A549 (cell line): ENCODE measurements around the gene PRKCSH. TPM values are rescaled to one million over a fixed set of nuclear protein-coding genes. Genes with fewer than 3 reads are reported as not detected.

ENCODE experiments used
- ATAC-seq, 2 experiments: fragments of 200-7000 bp in 1 of 2; fragments of >200 bp in 1 of 2; cut with Nextera tagmentation in 1 of 2; cut with Tn5 transposase in 1 of 2; 3 replicates each; pipeline versions ENCODE4 v1.8.0 to v1.9.1; 2018 to 2020; ENCODE audit warnings: mild to moderate bottlenecking in 1 of 2, moderate library complexity in 1 of 2
- CTCF ChIA-PET: fragments of 300-600 bp; sonication (Branson Sonifier 250); formaldehyde crosslinking; extraction: SDS; loops from one replicate; lab custom pipeline; 2021; ENCODE audit warnings: antibody characterized with exemption, inconsistent platforms; lab: Yijun Ruan, JAX
- POLR2A ChIA-PET: fragments of 350-600 bp; formaldehyde crosslinking; extraction: SDS; loops from one replicate; lab custom pipeline; 2021; ENCODE audit warnings: antibody characterized with exemption, inconsistent platforms; lab: Yijun Ruan, JAX
- DNase-seq, 2 experiments: peaks; one replicate each; pipeline versions ENCODE4 v3.0.0 to v3.0.0-alpha.2; 2011 to 2016; ENCODE audit warnings: low read depth in 1 of 2, low spot score in 1 of 2
- FAIRE-seq: peaks from 2 replicates; lab custom pipeline; 2011; peaks lifted over from hg19 to GRCh38; lab: Jason Lieb, UNC
- H3K27ac ChIP-seq, 2 experiments: fragments of >200 bp; sonication (Bioruptor Twin); formaldehyde crosslinking; 3 replicates each; pipeline ENCODE4 v1.5.1; 2016 to 2017
- H3K4me1 ChIP-seq: fragments of >200 bp; sonication (Bioruptor Twin); formaldehyde crosslinking; 3 replicates; pipeline ENCODE4 v1.6.1; 2016
- H3K4me2 ChIP-seq: fragments of >200 bp; sonication (Bioruptor Twin); formaldehyde crosslinking; 3 replicates; pipeline ENCODE4 v1.6.1; 2016
- H3K4me3 ChIP-seq: fragments of >200 bp; sonication (Bioruptor Twin); formaldehyde crosslinking; 3 replicates; pipeline ENCODE4 v1.5.1; 2016
- H3K9me3 ChIP-seq: fragments of >200 bp; sonication (Bioruptor Twin); formaldehyde crosslinking; 3 replicates; pipeline ENCODE4 v1.6.1; 2016
- BCL3 ChIP-seq: fragments of >200 bp; sonication (Bioruptor Twin); formaldehyde crosslinking; IDR thresholded peaks from 3 replicates; pipeline ENCODE4 v1.6.1; 2016
- BHLHE40 ChIP-seq: IDR thresholded peaks from 2 replicates; pipeline ENCODE4 v1.6.1; 2012; ENCODE audit warnings: low read depth, low read length, inconsistent platforms
- CEBPB ChIP-seq, 2 experiments: fragments of >200 bp in 1 of 2; sonication (Bioruptor Twin) in 1 of 2; formaldehyde crosslinking in 1 of 2; IDR thresholded peaks; 2 replicates each; pipeline ENCODE4 v1.6.1; 2012 to 2016
- EHF ChIP-seq: fragments of 250-450 bp; sonication (Bioruptor Pico); IDR thresholded peaks from 2 replicates; pipeline ENCODE4 v1.5.0; 2020; ENCODE audit warnings: mild to moderate bottlenecking
- EP300 ChIP-seq, 2 experiments: fragments of >200 bp; sonication (Bioruptor Twin); formaldehyde crosslinking; IDR thresholded peaks; 2 replicates in 1 of 2; 3 replicates in 1 of 2; pipeline ENCODE4 v1.6.1; 2016 to 2017
- ESRRA ChIP-seq: fragments of 150-350 bp; IDR thresholded peaks from 2 replicates; pipeline ENCODE4 v1.6.1; 2014; ENCODE audit warnings: mild to moderate bottlenecking, low read length, borderline replicate concordance
- FOSB ChIP-seq: fragments of 250-450 bp; sonication (Bioruptor Pico); IDR thresholded peaks from 2 replicates; pipeline ENCODE4 v1.5.0; 2020; ENCODE audit warnings: mild to moderate bottlenecking, moderate library complexity
- GATA3 ChIP-seq: IDR thresholded peaks from 2 replicates; pipeline ENCODE4 v1.6.1; 2012; ENCODE audit warnings: borderline replicate concordance
- HEYL ChIP-seq: fragments of 250-450 bp; sonication (Bioruptor Pico); IDR thresholded peaks from 2 replicates; pipeline ENCODE4 v1.8.0; 2021; ENCODE audit warnings: mild to moderate bottlenecking, moderate library complexity
- HMGXB4 ChIP-seq: fragments of 250-450 bp; sonication (Bioruptor Pico); IDR thresholded peaks from 2 replicates; pipeline ENCODE4 v1.5.0; 2021; ENCODE audit warnings: mild to moderate bottlenecking, moderate library complexity, borderline replicate concordance
- HOXA7 ChIP-seq: fragments of 250-450 bp; sonication (Bioruptor Pico); IDR thresholded peaks from 2 replicates; pipeline ENCODE4 v1.5.0; 2020; ENCODE audit warnings: mild to moderate bottlenecking, moderate library complexity
- JUNB ChIP-seq: fragments of >200 bp; sonication (Bioruptor Twin); formaldehyde crosslinking; IDR thresholded peaks from 2 replicates; pipeline ENCODE4 v1.6.1; 2016
- MAX ChIP-seq: IDR thresholded peaks from 2 replicates; pipeline ENCODE4 v1.6.1; 2012
- PBX3 ChIP-seq: IDR thresholded peaks from 2 replicates; pipeline ENCODE4 v1.6.1; 2012
- SREBF2 ChIP-seq: fragments of 450-650 bp; IDR thresholded peaks from 2 replicates; pipeline ENCODE4 v1.6.1; 2014; ENCODE audit warnings: mild to moderate bottlenecking, moderate library complexity
- ZC3H11A ChIP-seq: fragments of 450-650 bp; IDR thresholded peaks from 2 replicates; pipeline ENCODE4 v1.6.1; 2014; ENCODE audit warnings: antibody characterized with exemption, mild to moderate bottlenecking
- WGBS: methylation state at CpG from one replicate; pipeline ENCODE4 v1.1.6; 2017; ENCODE audit errors: missing lambda C conversion rate; 5-methylcytosine and 5-hydroxymethylcytosine counted together
- polyA plus RNA-seq, 4 experiments: library from polyadenylated mRNA; depleted of rRNA in 3 of 4; stranded (reverse); fragments of >200 nt; fragmentation: RNase III in 1 of 4; extraction: RNeasy Plus Mini Kit Qiagen cat#74134 plus additional on column Dnase treatment in 1 of 4; gene quantifications; 2 replicates in 3 of 4; 3 replicates in 1 of 4; pipeline ENCODE4 v1.2.3, GENCODE V29; 2011 to 2017
- TF ChIP-seq, protein P1 (sequence below): fragments of 250-450 bp; sonication (Bioruptor Pico); IDR thresholded peaks from 2 replicates; pipeline ENCODE4 v1.5.0; 2020; ENCODE audit warnings: low read depth, mild to moderate bottlenecking, moderate library complexity

PRKCSH gene
- polyA plus RNA-seq, 2 of the 4 experiments (the other 2 are of a cell fraction): 75.0 to 215 TPM

- H3K4me3 ChIP-seq: no peak overlapping the region
- DNase-seq (no peak), ATAC-seq (no peak), FAIRE-seq (no peak)
- ChIA-PET CTCF (interaction anchor here (0.5 to 3.6 kb wide), 48 partner anchors 7 to 533 kb away, joined by 3 to 50 read pairs (median 4); partner anchors contain the start of genes EPOR, SWSAP1 and TSPAN16), POLR2A (no interaction called here)
- no peak for TF ChIP-seq SREBF2
- no peak for TF ChIP-seq CEBPB (IDR thresholded peaks at IDR 0.05)
- H3K9me3 ChIP-seq: no peaks in the 10 kb centered on the region
- H3K4me2 ChIP-seq: no peak overlapping the region
- WGBS: 85% methylated on average over 13 of the region's 57 CpGs
- no peak overlapping the region for H3K27ac ChIP-seq
- 0 out of 3 replicates have a peak, but pooled peaks cover 3% of the 10 kb centered on the region for H3K4me1 ChIP-seq
Measured at GRCh38 chr19:11483366-11484111, 48.1 kb downstream of the PRKCSH start.

GRCh38 chr19:11485245-11485837 is 49.9 kb downstream of the PRKCSH start:
- FAIRE-seq: no peak
- H3K27ac ChIP-seq: no peak overlapping the region
- POLR2A ChIA-PET: no interaction called here

More at GRCh38 chr19:11485245-11485837, 49.9 kb downstream of the PRKCSH start:
- ATAC-seq (no peak), DNase-seq (no peak)
- H3K4me3 ChIP-seq: no peak overlapping the region
- 93% methylated on average over 6 of the region's 13 CpGs for WGBS
- CTCF ChIA-PET: interaction anchor here (0.5 to 4.1 kb wide), 6 partner anchors 11 to 270 kb away, joined by 3 to 16 read pairs (median 3); partner anchors contain the start of genes ECSIT and SWSAP1
- no peaks in the 10 kb centered on the region for H3K9me3 ChIP-seq
- H3K4me1 ChIP-seq: 0 out of 3 replicates have a peak, but pooled peaks cover 3% of the 10 kb centered on the region
- TF ChIP-seq FOSB (CRISPR knock-in tag) (no peak), HEYL (CRISPR knock-in tag) (no peak), ZC3H11A (no peak), HOXA7 (CRISPR knock-in tag) (no peak), EHF (no peak), CEBPB (IDR thresholded peaks at IDR 0.05) (no peak), JUNB (no peak), EP300 (IDR thresholded peaks at IDR 0.05) (no peak), HMGXB4 (CRISPR knock-in tag) (no peak), ESRRA (no peak), PBX3 (no peak), MAX (no peak), BHLHE40 (no peak), GATA3 (no peak), BCL3 (no peak)
- TF ChIP-seq, protein P1, sequence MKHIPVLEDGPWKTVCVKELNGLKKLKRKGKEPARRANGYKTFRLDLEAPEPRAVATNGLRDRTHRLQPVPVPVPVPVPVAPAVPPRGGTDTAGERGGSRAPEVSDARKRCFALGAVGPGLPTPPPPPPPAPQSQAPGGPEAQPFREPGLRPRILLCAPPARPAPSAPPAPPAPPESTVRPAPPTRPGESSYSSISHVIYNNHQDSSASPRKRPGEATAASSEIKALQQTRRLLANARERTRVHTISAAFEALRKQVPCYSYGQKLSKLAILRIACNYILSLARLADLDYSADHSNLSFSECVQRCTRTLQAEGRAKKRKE: no peak
- no peak overlapping the region for H3K4me2 ChIP-seq
